Stomach (tissue), 4 donors: ENCODE measurements around the gene ANO1.

ENCODE experiments used
- CTCF ChIP-seq, 7 experiments: fragments of 450-650 bp in 4 of 7; fragments of 200-600 bp in 3 of 7; sonication (generic) in 3 of 7; IDR thresholded peaks; one replicate each; pipeline ENCODE4 v1.5.1; 2016 to 2019; ENCODE audit warnings: antibody characterized with exemption in 7 of 7, control low read depth in 2 of 7, mild to moderate bottlenecking in 1 of 7
- EP300 ChIP-seq: sonication (generic); formaldehyde crosslinking; IDR thresholded peaks from one replicate; pipeline ENCODE4 v1.6.1; 2017; ENCODE audit warnings: antibody characterized with exemption
- POLR2A ChIP-seq, 4 donors: fragments of 450-650 bp; IDR thresholded peaks; one replicate each; pipeline ENCODE4 v1.6.1; 2016; ENCODE audit warnings: antibody characterized with exemption in 4 of 4, control low read depth in 2 of 4, mild to moderate bottlenecking in 1 of 4, moderate library complexity in 1 of 4
- POLR2AphosphoS5 ChIP-seq, 3 donors: sonication (generic); formaldehyde crosslinking; IDR thresholded peaks; one replicate each; pipeline ENCODE4 v1.6.1; 2016; ENCODE audit warnings: antibody characterized with exemption in 3 of 3

GRCh38 chr11:70060611-70061293 is 17.4 kb upstream of the ANO1 start:
- TF ChIP-seq CTCF (IDR thresholded peaks at IDR 0.05) = no peak
- TF ChIP-seq EP300 = no peak
- TF ChIP-seq POLR2A (IDR thresholded peaks at IDR 0.05) = no peak
- TF ChIP-seq POLR2AphosphoS5 (IDR thresholded peaks at IDR 0.05) = no peak
